Large intestine (tissue), 3 donors: ENCODE results near the gene ZNRF4. TPM values are rescaled to one million over a fixed set of nuclear protein-coding genes. Genes with fewer than 3 reads are reported as not detected.
"Not testable (repeated sequence)": the region's sequence is repeated elsewhere in the genome, so short reads cannot be mapped to it uniquely, and the experiment has no call there.

ENCODE experiments used
- DNase-seq, 2 donors: peaks; one replicate each; pipeline versions ENCODE4 v3.0.0 to v3.0.0-alpha.2; 2013
- H3K27ac ChIP-seq: one replicate; pipeline ENCODE4 v1.5.1; 2013; ENCODE audit warnings: low read length
- H3K27me3 ChIP-seq: 2 replicates; pipeline ENCODE4 v1.6.1; 2013; ENCODE audit warnings: low read length; ENCODE audit not compliant: control insufficient read depth, insufficient read depth
- H3K36me3 ChIP-seq: 2 replicates; pipeline ENCODE4 v1.6.1; 2013; ENCODE audit warnings: low read length; ENCODE audit not compliant: control insufficient read depth, insufficient read depth
- H3K4me1 ChIP-seq: one replicate; pipeline ENCODE4 v1.6.1; 2013; ENCODE audit warnings: low read length; ENCODE audit not compliant: control insufficient read depth, insufficient read depth
- H3K4me3 ChIP-seq: one replicate; pipeline ENCODE4 v1.5.1; 2013; ENCODE audit warnings: low read length
- H3K9me3 ChIP-seq: one replicate; pipeline ENCODE4 v1.6.1; 2013; ENCODE audit warnings: mild to moderate bottlenecking, low read depth, low read length, moderate library complexity; ENCODE audit not compliant: control insufficient read depth
- WGBS: methylation state at CpG from one replicate; pipeline ENCODE4 v1.1.5; 2013; ENCODE audit warnings: low lambda C conversion rate; ENCODE audit not compliant: insufficient coverage; 5-methylcytosine and 5-hydroxymethylcytosine counted together
- polyA plus RNA-seq: library from polyadenylated mRNA; unstranded; fragments of 120-200 nt; gene quantifications from one replicate; pipeline ENCODE4 v1.2.1, GENCODE V29; 2013

Gene ZNRF4
- polyA plus RNA-seq, 1 donor = not detected

- H3K27ac ChIP-seq, H3K36me3 ChIP-seq, DNase-seq, H3K9me3 ChIP-seq, H3K27me3 ChIP-seq, H3K4me3 ChIP-seq, H3K4me1 ChIP-seq: not testable (repeated sequence)
- whole genome bisulfite sequencing = no CpG with 5 or more reads among the region's 4 CpGs
Measured at GRCh38 chr19:5485658-5486057, 30.4 kb downstream of the ZNRF4 start.

GRCh38 chr19:5487222-5487621, 32.0 kb downstream of the ZNRF4 start:
- no peak for DNase-seq
- no peaks in the 10 kb centered on the region for H3K4me1 ChIP-seq
- H3K27ac ChIP-seq = no peak overlapping the region
- peaks cover 19% of the 10 kb centered on the region for H3K27me3 ChIP-seq
- no peak overlapping the region for H3K4me3 ChIP-seq
- WGBS = 0% methylated on average over 1 of the region's 7 CpGs
- H3K36me3 ChIP-seq = no peaks in the 10 kb centered on the region
- peaks cover 4% of the 10 kb centered on the region for H3K9me3 ChIP-seq

DNA sequence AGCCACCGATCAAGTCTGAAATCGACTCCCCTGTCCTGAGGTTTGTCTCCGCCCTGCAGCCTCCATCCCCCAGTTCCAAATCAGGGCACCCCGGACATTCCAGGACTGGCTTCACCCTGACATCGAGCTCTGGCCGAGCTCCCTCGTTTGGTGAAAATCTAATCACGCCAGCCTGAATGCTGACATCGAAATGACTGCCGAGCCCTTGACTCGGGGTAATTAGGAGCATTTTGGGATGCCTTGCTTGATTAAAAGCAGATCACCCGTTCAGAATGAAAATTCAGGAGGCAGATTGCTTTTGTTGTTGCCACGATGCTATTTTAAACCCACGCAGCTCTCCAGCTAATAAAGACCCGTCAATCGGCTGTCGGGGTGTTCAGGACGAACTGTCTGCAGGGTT, 34.3 kb downstream of the ZNRF4 start:
- no peak for DNase-seq
- Histone ChIP-seq H3K9me3 (no peaks in the 10 kb centered on the region), H3K27ac (no peak overlapping the region), H3K4me1 (no peaks in the 10 kb centered on the region), H3K27me3 (peaks cover 32% of the 10 kb centered on the region), H3K36me3 (no peaks in the 10 kb centered on the region), H3K4me3 (no peak overlapping the region)
- WGBS = 48% methylated on average over 3 of the region's 18 CpGs

- Histone ChIP-seq H3K4me3 (no peak overlapping the region), H3K9me3 (no peaks in the 10 kb centered on the region), H3K36me3 (no peaks in the 10 kb centered on the region), H3K27ac (no peak overlapping the region), H3K27me3 (peaks cover 36% of the 10 kb centered on the region), H3K4me1 (no peaks in the 10 kb centered on the region)
- no CpG with 5 or more reads among the region's 12 CpGs for WGBS
- no peak for DNase-seq
Measured at GRCh38 chr19:5491565-5491964, 36.3 kb downstream of the ZNRF4 start.

DNA sequence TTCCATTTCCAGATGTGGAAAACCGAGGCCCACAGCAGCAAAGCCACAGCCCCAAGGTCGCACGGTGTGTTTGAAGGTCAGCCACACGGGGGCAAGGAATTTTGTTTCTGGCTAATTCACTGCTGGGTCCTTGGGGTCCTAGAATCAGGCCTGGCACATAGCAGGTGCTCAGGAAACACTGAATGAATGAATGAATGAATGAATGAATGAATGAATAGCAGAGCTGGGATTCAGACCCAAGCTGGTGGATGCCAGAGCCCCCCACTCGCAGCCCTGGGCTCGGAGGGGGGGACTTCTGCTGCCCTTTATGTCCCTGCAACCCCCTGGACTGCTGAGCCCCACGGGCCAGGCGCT, 37.0 kb downstream of the ZNRF4 start:
- peaks cover 38% of the 10 kb centered on the region for H3K27me3 ChIP-seq

DNA sequence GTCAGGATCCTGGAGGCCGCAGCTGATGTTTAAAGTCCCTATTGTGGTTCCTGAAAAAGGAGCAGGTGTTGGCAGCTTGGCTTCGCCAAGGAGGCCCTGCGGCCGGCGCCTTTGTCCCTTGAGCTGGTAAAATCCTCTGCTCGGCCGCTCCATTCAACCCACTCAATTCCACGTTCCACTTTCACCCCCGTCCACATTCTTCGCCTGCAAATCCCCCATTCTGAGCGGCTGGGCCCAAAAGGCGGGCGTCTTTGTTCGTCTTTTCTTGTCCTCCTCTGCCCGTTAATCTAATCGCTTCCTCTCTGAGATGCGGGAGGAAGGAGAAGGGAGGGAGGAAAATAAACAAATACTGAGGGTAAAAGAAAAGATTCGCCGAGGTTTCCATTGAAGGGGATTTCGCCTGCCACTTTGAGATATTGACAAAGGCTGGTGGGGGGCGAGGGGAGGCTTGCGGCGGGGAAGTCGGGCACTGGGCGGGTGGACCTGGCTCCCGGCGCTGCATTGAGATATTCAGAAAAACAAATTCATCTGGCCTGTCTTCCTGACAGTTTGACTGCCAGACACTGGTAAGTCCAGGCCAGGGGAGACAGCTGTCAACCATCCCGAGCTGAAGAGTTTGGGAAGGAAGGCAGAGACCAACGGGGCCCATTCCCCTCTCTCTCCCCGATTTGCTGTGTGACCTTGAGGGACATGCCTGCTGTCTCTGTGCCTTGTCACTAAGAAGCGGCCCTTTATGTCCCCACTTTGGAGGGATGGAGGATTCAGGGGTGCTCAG, 37.6 kb downstream of the ZNRF4 start:
- H3K27me3 ChIP-seq = peaks cover 38% of the 10 kb centered on the region
- no CpG with 5 or more reads among the region's 31 CpGs for WGBS

More for the DNA sequence above, 37.0 kb downstream of the ZNRF4 start:
- H3K36me3 ChIP-seq = no peaks in the 10 kb centered on the region
- no peak overlapping the region for H3K4me3 ChIP-seq
- whole genome bisulfite sequencing = no CpG with 5 or more reads among the region's 8 CpGs
- H3K9me3 ChIP-seq = no peaks in the 10 kb centered on the region
- no peaks in the 10 kb centered on the region for H3K4me1 ChIP-seq
- no peak for DNase-seq
- no peak overlapping the region for H3K27ac ChIP-seq

GRCh38 chr19:5494773-5495172, 39.6 kb downstream of the ZNRF4 start:
- WGBS = 100% methylated on average over 1 of the region's 11 CpGs

More for the DNA sequence above, 37.6 kb downstream of the ZNRF4 start:
- no peak for DNase-seq
- H3K36me3 ChIP-seq = no peaks in the 10 kb centered on the region
- H3K4me3 ChIP-seq = no peak overlapping the region
- no peaks in the 10 kb centered on the region for H3K4me1 ChIP-seq
- H3K27ac ChIP-seq = no peak overlapping the region
- H3K9me3 ChIP-seq = no peaks in the 10 kb centered on the region

GRCh38 chr19:5495792-5496191, 40.6 kb downstream of the ZNRF4 start:
- WGBS = 93% methylated on average over 2 of the region's 5 CpGs
- H3K27ac ChIP-seq = no peak overlapping the region
- no peak overlapping the region for H3K4me3 ChIP-seq
- H3K36me3 ChIP-seq = no peaks in the 10 kb centered on the region
- H3K9me3 ChIP-seq = no peaks in the 10 kb centered on the region
- H3K27me3 ChIP-seq = peaks cover 34% of the 10 kb centered on the region
- DNase-seq = no peak
- no peaks in the 10 kb centered on the region for H3K4me1 ChIP-seq

More at GRCh38 chr19:5494773-5495172, 39.6 kb downstream of the ZNRF4 start:
- Histone ChIP-seq H3K4me3 (no peak overlapping the region), H3K4me1 (no peaks in the 10 kb centered on the region), H3K27me3 (peaks cover 39% of the 10 kb centered on the region), H3K36me3 (no peaks in the 10 kb centered on the region), H3K27ac (no peak overlapping the region), H3K9me3 (no peaks in the 10 kb centered on the region)
- DNase-seq = no peak

DNA sequence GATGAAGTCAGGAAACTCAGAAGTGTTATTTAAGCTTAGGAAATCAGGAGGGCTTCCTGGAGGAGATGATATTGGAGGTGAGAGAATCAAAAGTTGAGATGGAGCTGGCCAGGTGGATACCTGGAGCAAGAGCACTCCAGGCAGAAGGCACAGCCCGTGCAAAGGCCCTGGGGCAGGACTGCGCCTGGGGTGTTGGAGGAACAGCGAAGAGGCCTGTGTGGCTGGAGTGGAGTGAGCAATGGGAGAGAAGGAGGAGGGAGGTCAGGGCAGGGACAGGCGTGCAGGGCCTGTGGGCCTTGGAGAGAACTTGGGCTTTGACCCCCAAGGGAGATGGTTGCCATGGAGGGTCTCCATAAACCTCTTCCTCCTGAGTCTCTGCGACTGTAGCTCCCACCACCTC, 42.1 kb downstream of the ZNRF4 start:
- Histone ChIP-seq H3K36me3 (no peaks in the 10 kb centered on the region), H3K27me3 (peaks cover 23% of the 10 kb centered on the region), H3K27ac (no peak overlapping the region), H3K4me3 (no peak overlapping the region), H3K9me3 (no peaks in the 10 kb centered on the region), H3K4me1 (no peaks in the 10 kb centered on the region)
- no peak for DNase-seq
- WGBS = no CpG with 5 or more reads among the region's 5 CpGs

- Histone ChIP-seq H3K9me3 (no peaks in the 10 kb centered on the region), H3K4me1 (no peaks in the 10 kb centered on the region), H3K36me3 (no peaks in the 10 kb centered on the region), H3K4me3 (no peak overlapping the region), H3K27ac (no peak overlapping the region), H3K27me3 (peaks cover 12% of the 10 kb centered on the region)
- WGBS = no CpG with 5 or more reads among the region's 22 CpGs
- DNase-seq = no peak
Measured at GRCh38 chr19:5498830-5499550, 43.8 kb downstream of the ZNRF4 start.
